ENCODE results near the gene ANKRD29.

ANKRD29 gene

DNA sequence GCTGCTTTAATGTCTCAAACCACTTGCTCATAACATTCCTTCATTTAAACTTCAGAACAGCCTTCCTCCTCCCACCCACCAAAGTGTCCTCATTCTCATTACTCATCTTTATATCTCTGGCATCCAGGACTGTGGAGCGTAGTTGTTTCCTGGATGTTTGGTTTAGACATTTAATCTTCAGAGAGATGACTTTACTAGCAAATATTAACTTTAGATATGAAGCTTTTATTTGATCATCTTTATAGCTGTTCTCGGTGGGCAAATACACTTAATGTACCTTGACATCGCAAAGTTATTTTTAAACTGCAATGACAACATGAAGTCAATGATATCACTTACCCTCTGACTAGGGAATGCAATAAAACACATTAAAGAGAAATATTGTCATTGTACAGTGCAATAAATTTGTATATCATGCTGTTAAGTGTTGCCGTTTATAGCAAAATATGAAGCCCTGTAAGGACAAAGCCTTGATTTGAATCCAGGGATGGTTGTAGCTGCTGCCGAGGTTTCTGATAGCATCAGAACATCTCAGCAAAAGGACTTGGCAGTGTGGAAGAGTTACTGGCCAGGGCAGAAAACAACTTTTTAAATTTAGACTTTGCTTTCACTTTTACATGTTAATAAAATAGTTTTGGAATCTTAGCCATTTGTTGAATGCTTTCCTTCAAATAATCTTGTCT is 21.9 kb upstream of the ANKRD29 start:
- DNase-seq, result no peak

DNA sequence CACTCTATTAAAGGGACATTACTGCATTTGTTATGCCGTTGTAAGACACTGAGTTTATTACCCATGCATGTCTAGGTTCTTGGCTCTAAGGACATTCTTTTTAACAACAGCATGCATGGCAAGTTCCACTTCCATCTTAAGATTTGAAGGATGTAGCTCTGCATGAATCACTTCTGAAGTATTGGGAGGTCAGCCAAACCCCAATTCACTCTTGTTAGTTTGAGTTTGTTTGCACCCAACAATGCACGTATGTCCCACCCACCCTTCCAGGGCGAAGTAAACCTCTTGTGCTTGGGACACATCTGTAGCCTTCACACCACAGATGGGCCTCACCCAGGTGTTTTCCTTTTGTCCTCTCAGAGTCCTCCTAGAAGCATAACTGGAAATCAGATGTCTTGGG is 21.0 kb upstream of the ANKRD29 start:
- no peak for DNase-seq

DNA sequence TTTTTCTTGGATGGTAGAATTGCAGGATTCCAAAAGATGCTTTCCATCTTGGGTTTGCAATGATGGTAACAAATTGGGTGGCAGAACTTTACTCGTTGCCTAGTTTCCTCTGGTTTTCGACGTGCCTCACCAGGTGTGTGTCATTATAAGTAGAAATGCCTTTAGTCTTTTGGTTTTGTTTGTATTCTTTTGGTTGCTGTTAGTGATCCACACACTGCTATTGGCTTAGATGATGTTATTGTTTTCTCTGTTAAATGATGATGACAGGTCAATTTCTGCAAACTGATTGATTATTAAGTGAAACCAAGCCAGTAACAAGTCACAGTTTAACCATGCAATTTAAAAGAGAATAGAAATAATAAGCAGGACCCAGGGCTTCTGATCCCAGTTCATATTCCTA is 20.4 kb upstream of the ANKRD29 start:
- no peak for DNase-seq

DNA sequence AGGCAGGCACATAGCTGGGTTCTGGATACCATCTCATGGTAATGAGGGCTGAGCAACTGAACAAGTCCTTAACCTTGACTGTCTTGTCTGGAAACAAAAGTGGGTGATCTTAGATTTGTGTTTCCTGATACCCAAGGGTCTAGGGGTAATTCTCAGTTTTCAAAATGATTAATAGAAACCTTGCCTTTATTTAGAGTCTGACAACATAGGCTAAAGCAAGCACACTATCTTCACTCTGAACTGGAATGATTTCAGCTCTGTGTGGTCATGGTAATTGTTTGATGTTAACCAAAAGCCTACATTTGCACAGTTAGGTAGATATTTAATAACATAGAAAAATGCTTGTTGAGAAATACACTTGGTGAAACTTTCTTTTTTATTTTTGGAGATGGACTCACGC is 19.8 kb upstream of the ANKRD29 start:
- no peak for DNase-seq

DNA sequence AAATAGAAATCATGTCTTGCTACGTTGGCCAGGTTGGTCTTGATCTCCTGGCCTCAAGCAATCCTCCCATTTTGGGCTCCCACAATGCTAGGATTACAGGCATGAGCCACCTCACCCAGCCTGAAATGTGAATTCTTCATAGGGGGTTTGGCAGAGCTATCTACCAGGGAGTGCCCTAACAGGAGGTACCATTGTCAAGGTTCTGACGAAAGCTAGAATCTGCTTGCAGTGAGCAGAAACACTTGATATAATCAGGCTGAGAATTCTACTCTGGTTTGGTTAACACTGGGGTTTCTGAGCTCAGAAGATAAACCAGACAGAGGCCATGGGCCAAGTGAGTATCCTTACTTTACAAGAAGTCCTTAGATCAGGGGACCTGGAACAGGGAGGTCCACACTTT is 19.3 kb upstream of the ANKRD29 start:
- no peak for DNase-seq

DNA sequence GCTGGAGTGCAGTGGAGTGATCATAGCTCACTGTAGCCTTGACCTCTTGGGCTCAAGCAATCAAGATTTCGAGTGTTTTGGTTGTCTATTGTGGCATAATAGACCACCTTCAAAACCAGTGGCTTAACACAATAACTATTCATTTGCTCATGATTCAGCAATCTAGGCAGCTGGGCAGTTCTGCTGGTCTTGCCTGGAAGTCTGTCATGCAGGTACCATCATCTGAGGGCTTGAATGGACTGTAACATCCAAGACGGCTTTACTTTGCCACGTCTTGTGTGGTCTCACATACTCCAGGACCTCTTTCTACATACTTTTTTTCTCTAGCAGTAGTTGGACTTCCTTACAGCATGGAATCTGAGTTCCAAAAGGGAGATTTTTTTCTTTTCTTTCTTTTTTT is 13.2 kb upstream of the ANKRD29 start:
- DNase-seq, result no peak

DNA sequence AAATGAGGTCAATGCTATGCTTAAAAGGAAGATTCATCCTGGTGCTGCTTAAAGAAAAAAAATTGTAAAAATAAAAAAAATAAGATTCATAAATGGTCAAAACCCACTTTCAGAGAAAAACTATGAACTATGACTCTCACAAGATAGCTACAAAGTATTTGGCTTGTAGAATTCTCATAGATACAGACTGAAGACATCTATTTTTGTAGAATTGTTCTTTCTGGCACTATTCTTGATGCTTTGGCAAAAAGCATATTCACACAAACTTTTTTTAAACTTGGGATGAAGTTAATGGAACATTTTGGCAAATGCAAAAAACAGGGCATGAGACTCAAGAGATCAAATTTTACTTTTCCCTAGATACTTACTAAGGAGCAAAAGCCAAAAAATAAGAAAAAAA is 12.5 kb upstream of the ANKRD29 start:
- no peak for DNase-seq

DNA sequence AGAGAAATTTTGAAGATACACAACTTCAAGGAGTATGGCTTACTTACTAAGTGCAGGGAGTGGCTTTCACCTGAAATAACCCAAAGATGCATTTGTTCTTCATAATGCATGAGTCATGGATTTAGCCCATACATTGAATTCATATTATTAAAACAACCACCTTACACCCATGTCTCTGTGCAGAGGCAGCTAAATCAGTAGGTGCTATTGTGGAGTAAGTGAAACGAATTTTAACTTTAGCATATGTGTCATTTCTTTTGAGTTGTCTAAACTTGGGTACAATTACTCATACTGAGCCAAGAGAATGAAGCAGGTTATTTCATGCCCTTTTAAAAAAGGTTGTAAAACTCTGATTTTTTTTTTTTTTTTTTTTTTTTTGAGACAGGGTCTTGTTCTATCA is 11.0 kb upstream of the ANKRD29 start:
- no peak for DNase-seq

DNA sequence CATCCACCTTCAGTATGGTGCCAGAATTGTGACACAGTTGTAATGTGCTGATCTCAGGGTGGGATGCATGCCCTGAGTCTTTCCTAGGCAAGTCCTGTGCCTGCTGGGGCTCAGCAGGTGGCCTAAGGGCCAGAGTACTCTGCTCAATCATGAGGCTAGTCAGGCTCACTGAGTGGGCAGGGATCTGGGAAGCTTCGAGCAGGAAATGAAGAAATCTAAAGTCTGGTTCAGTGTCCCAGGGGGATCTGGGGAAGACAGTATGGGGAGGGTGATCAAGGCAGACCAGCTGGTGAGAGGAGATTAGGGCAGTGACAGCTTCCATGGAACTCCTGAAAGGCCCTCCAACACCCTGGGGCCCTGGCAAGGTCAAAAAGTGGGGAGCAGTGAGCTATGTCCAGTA is 8.9 kb upstream of the ANKRD29 start:
- DNase-seq, result no peak

DNA sequence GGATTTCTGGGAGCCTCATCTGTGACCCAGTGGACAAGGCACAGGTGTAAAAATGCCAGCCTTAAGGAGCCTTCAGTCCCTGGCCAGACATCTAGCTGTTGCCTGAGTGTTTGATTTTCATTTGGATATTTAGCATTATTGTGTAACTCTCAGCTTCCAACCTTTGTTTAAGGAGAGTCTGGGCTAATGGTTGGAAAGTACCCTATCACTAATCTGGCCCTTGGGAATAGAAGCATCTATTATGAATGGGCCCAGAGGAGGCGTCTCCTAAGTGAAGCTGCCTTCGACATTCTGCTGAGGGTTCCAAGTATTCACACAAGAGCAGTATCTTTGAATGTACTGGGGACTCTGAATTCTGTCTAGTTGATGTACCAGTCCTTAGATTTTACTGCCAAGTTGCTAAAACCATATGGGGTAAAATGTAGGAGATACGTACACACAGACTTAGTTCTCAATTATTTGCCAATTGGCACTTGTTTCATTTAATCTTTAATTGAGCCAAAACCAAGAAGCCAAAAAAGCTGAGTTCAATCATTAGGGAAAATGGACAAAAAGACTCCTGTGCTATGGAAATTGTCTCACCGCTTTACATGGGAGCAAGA is 7.2 kb upstream of the ANKRD29 start:
- DNase-seq, result no peak

DNA sequence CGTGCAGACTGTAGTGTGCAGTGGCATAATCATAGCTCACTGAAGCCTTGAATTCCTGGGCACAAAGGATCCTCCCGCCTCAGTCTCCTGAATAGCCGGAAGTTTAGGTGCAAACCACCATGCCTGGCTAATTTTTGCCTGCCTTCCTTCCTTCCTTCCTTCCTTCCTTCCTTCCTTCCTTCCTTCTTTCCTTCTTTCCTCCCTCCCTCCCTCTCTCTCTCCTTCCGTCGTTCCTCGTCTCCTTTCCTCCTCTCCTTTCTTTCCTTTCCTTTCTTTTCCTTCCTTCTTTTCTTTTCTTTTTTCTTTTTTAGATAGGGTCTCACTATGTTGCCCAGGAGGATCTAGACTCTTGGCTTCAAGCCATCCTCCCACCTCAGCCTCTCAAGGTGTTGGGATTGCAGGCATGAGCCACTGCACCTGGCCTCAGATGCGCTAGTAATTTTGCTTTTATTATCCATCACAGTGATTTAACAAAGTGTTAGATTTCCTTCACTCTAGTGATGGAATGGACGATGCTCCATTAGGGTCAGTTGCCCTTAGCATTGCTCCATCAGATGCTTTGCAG is 6.6 kb upstream of the ANKRD29 start:
- DNase-seq, result no peak

DNA sequence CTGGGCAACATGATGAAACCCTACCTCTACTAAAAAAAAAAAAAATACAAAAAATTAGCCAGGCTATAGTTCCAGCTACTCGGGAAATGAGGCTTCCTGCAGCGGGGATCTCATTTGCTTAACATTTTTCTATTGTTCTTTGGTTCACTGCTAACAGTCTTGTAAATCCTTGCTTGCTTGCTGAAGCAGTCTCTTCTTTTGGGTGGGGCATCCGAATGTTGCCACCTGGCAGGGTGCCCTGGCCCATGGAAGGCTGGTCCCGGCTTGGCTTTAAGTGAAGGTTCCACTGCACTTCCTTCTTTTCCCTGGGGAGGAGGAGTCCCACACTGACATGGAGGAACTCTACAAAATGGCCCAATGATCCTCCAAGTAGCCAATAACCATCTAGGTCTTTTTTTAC is 6.0 kb upstream of the ANKRD29 start:
- no peak for DNase-seq

DNA sequence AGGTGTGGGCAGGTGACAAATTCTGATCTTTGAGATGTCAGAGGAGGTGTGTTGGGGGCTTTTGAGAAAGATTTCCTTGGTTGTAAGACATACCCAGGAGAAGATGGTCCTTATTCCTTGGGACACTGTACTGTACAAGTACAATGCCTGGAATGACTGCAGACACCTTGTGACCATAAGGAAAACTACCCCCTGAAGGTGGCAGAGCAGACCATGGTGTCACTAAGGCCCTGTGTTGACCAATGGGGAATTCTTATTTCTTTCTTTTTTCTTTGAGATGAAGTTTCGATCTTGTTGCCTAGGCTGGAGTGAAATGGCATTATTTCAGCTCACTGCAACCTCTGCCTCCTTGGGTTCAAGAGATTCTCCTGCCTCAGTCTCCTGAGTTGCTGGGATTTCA is 4.4 kb upstream of the ANKRD29 start:
- no peak for DNase-seq

DNA sequence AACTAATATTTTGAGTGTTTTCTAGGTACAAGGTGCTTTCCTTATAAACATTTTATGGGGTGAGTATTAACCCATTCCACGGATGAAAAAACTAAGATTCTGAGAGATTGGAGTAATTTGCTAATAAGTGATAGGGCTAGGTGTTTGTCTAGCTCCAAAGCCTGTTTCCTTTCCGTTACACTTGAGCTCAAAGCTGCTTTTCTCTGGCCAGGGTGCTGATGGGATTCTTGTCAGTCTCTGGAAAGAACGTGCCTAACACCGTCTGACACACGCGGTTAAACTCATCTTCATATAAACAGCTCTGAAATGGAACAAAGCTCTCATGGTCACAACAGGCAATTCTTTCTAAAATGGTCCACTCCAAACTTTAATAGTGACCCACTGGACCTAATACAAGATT is 2.0 kb upstream of the ANKRD29 start:
- DNase-seq, result no peak

DNA sequence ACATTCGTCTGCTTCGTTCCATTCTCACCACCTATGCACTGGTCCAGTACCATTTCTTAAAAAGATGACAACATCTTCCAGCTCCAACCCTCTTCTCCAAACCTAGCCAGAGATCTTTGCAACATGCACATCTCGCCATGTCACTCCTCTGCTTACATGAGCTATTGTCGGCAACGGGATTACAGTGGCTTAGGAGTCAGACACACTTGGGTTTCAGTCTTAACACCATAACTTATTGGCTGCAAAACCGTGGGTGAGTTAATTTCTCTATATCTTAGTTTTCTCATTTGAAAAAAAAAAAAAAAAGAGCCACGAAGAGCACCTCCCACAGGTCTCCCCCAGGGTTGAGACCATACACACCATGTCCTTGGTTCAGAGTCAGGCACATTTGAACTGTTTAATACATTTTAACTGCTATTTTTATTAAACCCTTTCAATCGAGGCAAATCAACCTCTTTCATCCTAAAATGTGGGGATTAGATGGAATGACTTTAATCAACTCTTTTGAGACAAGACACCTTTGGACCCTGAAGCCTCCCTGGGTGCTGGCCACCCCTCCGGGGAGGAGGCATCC is 889 bp downstream of the ANKRD29 start:
- no peak for DNase-seq

DNA sequence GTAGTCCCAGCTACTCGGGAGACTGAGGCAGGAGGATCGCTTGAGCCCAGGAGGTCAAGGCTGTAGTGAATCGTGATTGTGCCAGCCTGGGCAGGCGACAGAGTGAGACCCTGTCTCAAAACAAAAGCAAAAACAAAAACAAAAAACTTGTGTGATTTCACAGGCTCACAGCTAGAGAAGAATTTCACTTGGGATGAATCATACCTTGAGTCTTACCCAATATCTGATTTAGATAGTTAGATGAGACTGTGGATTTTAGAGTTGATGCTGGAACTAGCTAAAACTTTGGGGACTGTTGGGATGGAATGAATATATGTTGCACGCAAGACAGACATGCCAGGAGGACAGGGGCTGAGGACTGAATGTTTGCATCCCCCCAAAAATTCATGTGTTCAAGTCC is 4.4 kb downstream of the ANKRD29 start:
- no peak for DNase-seq

DNA sequence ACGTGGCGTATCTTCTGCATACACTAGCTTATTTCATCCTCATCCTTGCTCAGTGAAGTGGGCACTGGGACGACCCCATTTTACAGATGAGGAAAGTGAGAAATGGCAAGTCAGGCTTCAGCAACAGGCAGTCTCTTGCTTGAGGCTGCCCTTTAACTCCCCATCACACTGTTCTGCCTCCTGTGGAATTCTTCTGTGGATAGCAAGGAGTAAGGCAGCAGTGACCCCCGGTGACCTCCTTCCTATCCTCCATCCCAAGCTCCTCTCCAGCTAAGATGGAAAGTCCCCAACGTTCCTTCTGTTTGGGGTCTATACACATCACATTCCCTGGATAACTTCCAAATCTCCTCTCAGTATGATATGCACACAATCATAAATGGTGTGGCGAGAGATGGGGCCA is 10.5 kb downstream of the ANKRD29 start:
- DNase-seq, result no peak

DNA sequence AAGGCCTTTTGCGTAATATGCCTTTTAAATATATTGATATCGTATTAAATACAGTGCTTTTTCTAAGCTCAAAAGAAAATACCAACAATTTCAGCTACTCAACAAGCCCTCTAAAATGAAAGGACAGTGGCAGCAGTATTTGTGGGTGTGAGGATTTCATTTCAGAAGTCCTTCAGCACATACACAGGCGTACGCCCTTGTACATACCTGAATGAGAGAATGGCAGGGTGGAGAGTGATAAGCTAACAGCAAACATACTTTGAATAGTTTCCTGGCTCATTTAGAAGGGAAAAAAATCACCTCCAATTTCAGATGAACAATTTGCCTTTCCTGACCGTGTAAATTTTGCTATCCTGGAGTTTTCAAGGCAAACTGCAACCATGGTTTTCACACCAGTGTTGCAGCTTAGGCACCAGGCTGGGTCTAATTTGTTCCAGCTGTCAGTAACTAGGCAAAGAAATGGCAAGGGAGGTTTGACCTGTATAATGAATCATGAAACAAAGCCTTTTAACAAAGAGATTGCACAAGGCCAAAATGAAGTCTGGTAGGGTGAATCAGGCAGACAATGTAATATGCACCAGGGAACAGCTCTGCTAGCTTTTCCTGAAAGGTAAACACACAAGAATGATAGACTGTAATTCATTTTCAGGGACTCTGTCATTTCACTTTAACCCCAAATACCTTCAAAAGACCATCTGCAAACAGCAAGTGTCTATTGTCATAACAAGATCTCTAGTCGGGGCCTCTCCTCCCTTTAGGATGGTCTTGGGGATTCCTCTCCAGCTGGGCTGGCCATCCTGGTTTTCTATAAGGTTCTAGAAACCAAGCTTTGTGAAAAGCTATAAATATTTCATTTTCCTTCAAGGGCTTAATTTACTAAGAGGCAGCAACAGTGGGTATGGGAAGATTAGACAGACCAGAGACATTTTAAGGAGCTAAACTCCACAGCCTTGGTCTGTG is 11.5 kb downstream of the ANKRD29 start:
- DNase-seq, result no peak

DNA sequence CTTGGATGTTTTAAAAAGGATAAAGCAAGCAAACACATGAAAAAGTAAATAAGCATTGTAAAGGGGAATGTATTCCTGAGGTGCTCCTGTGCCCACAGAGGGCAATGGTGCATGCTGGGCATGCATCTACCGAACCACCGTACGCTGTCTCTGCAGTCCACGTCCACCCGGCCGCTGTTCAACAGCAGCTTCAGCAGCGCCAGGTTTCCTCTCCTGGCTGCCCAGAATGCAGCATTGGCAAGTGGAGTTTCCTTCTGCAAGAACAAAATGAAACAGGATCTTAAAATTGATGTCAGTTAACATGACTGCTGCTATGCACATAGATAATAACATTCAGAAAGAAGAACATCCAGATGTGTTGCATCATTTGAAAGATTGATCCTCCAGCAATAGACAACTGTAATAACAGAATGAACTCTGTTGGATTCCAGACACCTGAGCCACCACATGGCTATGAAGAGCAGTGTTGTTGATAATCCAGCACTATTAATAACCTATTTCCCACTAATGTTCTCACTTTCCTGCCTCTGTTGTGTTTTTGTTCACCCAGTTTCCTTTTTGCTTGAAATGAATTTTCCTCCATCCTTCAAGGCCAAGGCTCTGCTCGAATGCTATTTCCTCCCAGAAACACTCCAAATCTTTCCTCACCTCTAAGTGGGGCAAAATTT is 13.6 kb downstream of the ANKRD29 start:
- DNase-seq, result no peak

DNA sequence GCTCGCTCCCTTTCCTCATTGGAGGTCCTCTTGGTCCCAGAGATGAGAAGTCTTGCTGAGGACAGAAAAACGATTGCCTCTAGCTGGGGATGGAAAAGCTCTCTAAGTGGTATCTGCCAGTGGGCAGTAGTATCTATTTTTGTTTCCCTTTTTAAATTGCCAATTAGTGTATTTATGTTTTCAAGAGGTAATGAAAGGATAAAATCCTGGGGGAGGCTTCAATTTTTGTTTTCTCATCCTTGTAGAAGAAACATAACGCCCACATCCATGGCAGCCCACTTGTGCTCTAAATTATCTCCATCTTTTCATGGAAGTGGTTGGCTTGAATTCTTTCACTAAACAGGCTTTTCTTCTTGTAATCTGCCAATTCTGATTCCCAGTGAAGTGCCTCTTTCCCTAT is 14.3 kb downstream of the ANKRD29 start:
- no peak for DNase-seq

DNA sequence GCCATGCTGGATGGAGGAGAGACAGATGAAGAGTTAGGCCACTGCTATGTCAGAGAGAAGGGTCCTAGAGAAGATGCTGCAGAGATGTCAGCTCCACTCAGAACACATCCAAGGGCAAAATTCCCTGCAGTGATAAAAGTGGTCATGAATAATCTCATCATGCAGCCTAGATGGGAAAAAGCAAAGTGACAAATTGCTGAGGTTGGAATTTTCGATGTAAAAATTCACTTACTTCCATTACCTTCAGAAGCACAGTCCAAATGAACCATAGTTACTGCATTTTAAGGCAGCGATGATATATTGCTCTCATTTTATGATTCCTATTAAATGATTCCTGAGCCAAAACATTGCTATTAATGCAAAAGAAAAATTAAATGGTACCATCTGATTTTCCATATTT is 16.4 kb downstream of the ANKRD29 start:
- no peak for DNase-seq

DNA sequence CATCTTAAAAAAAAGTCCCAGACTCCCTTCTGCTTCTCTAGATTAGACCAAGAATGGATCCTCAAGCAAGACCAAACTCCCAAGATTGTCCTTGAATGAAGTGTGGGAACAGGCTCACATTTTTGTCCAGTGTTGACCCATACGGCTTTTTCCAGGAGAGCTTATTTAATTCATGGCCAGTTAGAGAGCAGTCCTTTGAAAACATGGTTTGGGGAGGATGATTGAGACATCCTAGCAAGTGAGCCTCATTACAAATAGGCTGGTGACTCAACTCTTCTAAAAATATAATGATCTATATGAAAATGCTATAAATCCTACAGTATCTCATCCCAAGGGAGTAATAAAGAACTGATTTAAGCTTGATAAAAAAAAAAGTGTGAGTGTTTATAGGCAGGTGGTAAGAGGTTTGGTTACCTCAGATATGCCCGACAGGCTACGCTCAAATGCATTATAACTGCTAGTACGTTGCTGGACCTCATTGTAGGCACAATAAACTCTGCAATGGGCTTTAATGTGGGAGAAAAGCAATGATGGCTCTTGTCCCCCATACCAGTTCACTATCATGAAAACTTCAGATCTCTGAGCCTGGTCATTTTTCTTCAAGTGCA is 17.0 kb downstream of the ANKRD29 start:
- DNase-seq, result no peak

Data from stimulated activated CD8-positive, alpha-beta memory T cell treated with anti-CD3 and anti-CD28 coated beads, Interleukin-4, amount 100 ng/mL, for 48 hours (primary cell).